Stimulated activated CD4-positive, alpha-beta T cell treated with anti-CD3 and anti-CD28 coated beads, Interleukin-1b, Interleukin-23, amount 100 ng/mL, for 48 hours (primary cell): ENCODE measurements around the gene FRMD4A.

Experiments used
- DNase-seq: peaks from one replicate; pipeline ENCODE4 v3.0.0-alpha.2; 2020

The FRMD4A gene

DNA sequence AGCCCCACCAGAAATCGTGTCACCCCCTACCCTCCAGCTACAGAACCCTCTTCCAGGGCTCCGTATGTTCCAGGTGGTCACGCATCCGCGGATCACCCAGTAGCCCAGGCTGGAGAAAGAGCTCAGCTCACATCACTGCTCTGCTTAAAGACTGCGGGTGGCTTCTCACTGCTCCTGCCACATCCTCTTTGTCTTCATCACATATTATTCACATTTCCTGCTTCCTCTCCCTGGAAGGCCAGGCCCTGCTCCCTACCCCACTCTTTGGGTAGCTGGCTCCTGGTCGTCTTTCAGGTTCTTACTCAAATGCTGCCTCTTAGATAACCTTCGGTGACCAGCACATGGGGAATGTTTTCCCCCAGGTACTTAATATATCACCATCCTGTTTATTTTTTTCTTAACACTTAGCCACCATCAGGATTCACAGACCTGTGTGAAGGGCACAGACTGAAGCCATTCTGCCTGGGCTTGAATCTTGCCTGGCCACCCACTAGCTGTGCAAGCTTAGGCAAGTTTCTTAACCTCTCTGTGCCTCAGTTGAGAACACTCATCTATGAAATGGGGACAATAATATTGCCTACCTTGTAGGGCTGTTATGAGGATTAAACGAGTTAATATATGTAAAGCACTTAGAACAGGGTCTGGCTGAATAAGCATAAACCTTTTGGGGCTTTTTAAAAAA, 436.2 kb downstream of the FRMD4A start:
- no peak for DNase-seq

- no peak for DNase-seq
Observed at GRCh38 chr10:13893926-13894325, 436.8 kb downstream of the FRMD4A start.

DNA sequence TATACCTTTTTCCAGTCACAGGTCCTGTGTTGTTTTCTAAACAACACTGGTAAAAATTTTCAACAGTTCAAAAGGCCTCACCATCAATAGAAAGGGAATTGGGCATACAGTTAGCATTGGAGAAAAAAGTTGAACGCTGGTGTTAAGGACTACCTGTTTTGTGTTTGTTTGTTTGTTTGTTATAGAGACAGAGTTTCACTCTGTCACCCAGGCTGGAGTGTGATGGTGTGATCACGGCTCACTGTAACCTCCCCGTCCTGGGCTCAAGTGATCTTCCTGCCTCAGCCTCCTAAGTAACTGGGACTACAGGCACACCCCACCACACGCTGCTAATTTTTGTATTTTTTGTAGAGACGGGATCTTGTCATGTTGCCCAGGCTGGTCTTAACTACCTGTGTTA, 437.9 kb downstream of the FRMD4A start:
- DNase-seq, result no peak

- no peak for DNase-seq
Observed at GRCh38 chr10:13892001-13892491, 438.7 kb downstream of the FRMD4A start.

DNA sequence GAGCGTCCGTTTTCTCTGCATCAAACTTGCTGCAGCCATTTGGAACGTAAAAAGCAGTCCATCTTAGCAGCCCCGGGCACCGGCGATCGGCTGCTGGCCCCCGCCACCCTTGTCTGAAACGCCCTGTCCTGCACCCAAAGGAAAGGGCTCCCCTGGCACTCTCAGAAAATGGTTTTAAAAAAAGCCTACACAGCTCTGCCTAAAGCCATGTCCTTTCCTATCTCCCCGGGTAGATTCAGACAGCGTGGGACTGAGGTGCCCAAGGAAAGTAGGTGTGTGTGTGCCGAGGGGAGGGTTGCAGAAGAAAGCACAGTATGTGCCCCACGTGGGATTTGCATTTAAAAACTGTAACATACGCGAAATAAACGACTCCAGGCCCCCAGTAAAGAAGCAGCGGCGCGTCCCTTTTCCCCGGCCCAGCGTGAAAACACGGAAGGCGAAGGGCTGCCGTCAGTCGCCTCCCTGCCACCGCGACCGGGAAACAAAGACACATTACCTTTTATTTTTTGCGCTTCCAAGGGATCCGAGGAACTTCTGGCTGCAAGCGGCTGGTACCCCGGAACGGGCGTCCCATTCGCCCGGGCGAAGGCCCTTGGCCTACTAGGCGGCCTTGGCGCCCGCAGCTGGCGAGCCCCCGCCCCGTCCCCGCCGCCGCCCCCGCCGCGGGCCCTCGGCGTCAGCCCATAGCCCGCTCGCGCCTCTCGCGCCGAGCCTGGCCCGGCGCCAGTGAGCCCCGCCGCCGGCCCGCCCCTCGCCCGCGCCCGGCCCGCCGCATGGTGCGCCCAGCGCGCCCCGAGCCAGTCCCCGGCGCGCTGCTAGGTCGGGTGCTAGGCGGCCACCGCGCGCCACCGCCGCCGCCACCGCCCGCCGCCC, 439.4 kb downstream of the FRMD4A start:
- DNase-seq, result no peak

DNA sequence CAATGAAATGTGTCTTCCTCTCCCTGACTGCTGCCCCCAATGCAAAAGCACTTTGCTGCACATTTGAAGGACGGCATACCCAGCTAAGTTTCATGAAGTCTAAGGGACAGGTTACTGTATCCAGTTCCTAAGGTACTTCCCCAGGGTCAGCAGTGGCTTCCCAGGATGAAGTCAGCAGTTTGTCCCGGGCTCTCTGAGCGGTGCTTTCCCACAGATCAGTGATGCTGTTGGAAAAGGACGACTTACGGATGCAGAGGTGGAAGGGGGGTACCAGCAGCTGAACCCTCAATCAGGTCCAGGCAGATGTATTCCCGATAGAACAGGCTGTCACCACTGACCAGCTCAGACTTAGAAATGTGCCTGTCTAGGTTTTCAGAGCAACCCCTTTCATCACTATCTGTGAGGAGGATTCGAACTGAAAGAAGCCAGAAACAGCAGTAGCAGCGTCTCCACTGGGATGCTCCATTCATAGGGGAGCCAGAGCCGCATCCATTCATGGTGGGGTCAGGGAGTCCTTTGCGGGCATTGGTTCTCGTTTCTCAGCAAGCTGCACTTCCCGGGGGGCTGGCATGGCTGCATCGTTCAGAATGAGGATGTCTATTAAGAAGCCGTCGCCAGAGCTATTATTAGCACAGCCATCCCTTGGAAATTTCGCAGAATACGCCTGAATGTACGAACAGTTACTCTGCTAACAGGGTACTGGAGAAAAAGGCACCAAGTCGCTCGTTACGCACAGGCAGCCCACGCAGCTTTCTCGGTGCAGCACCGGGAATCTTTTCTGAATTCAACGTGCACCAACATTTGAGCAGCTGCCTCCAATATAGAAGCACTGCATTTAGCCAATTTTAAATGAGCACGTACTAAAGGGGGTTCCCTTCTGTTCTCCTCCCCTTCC, 440.2 kb downstream of the FRMD4A start:
- no peak for DNase-seq

DNA sequence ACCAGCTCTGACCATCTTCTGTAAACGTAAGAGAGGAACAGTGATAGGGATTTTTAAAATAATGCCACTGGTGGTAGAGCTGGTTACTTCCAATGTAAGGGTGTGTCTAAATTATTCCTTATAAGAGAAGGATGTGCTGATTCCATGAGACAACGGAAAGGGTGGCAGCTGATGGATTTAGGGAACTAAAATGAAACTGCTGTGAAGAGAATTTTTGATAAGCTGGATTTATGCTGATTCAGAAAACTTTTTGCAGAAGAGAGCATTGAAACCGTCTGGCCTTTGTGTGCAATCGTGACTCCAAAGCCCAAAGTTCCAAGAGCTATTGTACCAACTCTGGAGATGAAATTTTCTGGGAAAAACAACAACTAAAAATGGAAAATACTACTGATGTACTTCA, 443.0 kb downstream of the FRMD4A start:
- no peak for DNase-seq

DNA sequence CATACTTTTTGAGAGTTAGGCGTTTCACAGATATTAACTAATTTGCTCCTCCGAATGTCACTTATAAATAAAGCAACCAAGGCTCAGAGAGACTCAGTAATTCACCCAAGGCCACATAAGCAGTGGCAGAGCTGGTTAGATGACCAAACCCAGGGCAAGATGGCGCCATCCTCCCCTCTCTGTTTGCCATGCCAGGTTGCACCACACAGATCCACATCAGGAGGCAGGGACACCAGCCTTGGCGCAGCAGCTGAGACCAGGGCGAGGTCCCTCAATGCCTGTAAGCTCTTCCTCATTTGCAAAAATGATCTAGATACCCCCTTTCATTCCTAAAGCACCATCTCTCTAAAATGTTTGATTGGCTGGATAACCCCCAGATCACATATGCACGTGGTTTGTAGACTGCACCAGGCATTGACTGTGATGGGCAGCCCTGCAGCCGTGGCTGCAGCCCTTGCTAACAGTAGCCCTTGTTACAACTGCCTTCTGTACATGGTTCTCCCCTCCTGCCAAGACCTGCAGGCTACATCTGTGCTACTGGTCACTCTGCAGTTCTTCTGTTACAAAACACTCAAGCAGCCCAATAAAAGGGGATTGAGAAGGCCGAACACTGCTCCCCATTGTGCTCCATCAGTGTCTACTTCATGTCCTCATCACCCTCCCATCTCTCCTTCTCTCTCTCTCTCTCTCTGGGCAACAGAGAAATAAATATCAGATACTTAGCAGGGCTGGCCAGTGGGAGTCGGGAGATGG, 445.3 kb downstream of the FRMD4A start:
- DNase-seq, result no peak

DNA sequence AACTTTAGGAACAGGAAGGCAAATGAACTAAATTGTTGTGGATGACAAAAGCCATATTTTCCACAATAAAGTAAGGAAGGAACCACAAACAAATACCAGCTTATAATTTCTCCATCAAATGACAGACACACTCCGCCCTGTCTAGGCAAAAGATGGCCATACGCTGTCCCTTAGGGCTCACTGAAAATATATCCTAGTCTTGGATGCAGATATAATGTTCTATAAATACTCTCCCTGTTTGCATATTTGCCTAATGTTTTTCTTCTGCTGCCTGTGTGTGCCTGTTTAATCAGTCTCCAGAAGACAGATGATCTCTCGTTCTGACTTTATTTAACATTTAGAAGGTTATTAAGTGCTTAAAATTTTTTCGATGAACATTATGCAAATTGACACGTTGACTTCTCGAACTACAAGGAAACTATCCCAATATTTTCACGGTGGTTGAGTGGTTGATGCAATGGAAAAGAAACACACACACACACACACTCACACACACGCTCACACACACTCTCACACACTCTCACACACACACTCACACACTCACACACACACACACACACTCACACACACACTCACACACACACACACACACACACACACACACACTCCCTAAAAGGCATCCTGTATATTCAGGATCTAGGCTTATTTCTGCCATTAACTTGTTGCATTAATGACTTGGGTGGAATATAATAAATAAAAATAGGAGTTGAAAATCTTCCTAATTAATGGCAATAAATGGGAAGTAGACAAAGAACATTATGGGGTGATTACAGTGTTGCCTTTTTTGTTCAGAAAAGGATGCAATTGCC, 446.9 kb downstream of the FRMD4A start:
- DNase-seq, result no peak

DNA sequence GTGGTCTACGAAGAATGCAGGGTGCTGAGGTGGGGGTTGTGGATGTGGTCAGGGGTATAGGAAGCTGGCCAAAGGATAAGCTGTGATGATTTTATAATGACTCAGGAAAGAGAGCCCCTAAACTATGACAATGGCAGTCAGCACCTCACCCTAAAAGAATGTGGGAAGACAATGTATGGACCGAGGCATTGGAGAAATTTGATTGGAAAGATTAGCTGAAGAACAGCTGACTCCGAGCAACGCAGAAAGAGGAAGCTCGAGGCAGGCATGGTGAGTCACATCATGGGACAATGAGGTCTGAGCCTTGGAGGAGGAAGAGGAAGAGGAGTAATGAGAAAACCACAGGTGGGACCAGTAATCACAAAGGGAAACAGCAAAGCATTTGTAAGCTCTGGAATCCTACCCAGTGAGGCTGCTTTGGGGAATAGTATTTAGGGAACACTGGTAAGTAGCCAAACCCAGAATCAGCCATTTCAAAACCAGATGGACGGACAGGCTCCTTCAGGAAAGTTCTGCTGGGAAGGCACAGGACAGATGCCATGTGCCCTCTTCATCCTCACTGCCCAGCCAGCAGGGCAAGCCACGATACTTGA, 448.5 kb downstream of the FRMD4A start:
- DNase-seq, result no peak

DNA sequence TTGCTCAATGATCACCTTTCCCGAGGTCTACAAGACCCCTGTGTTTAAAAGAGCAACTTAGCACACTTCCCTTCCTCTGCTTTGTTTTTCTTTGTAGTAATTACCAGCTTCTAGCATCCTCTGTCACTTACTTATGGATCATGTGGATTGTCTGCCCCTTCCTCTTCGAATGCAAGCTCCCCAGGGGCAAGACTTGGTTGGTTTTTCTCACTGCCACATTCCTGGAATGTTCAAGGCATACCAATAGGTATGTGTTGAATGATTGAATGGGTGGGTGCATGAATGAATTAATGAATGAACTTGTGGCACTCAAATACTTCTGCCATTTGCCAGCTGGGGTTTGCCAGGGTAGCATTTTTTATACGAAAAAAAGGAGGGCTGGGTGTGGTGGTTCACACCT, 450.0 kb downstream of the FRMD4A start:
- DNase-seq, result no peak

- DNase-seq, result no peak
Observed at GRCh38 chr10:13877154-13877909, 453.4 kb downstream of the FRMD4A start.

- DNase-seq, result no peak
Observed at GRCh38 chr10:13873196-13873595, 457.5 kb downstream of the FRMD4A start.

GRCh38 chr10:13872411-13872810, 458.3 kb downstream of the FRMD4A start:
- DNase-seq, result no peak

- DNase-seq, result no peak
Observed at GRCh38 chr10:13871776-13872175, 458.9 kb downstream of the FRMD4A start.

DNA sequence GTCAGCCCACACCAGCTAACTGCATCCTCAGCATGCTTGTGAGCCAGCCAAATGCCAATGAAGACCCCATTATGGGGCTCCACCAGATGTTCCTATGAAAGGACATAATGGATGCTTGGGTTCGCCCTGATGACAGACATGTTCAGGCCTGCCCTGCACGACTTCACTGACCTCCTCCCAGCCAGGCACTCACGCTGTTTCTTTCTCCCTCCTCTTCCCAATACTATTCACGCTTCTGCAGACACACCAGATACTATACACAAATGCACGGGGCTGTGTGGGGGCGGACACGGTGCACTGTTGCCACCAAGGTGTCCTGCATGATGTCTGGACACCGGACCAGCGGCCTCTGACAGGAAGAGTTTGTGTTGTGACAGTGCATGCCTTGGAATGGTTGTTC, 459.7 kb downstream of the FRMD4A start:
- no peak for DNase-seq

DNA sequence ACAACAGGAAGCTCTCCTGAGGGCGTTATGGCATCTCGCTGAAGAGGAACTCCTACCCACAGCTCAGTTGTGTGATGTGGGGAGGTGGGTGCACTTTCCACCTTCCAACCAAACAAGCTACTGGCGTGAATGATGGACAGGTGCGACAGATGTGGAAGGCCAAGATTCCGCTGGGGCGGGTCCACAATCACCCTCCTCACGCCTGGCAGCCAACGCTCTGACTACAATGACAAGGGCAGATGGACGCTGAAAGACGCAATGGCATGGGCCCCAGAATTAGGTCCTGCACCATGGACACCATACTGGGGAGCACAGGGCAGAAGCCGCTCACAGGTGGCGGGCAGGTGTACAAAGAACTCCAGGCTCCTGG, 461.4 kb downstream of the FRMD4A start:
- DNase-seq, result no peak

GRCh38 chr10:13868528-13869294, 462.0 kb downstream of the FRMD4A start:
- DNase-seq, result no peak

DNA sequence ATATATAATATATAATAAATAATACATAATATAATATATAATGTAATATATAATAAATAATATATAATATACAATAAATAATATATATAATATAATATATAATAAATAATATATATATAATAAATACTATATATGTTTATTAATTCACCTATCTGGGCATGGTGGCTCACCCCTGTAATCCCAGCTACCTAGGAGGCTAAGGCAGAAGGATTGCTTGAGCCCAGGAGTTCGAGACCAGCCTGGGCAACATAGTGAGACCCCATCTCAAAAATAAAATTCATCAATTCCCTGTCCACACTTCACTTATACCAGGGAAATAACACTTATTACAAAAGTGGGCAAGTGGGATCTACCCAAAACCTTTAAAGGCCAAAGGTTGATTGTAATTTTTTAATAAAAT, 462.9 kb downstream of the FRMD4A start:
- no peak for DNase-seq
